GM06990 (cell line): ENCODE measurements around the gene SRC.

Experiments
- DNase-seq: peaks from one replicate; pipeline ENCODE4 v3.0.0-alpha.2; 2011; ENCODE audit not compliant: insufficient read length; ENCODE audit errors: extremely low read depth
- H3K27me3 ChIP-seq: replicated peaks from 2 replicates; pipeline ENCODE4 v1.6.0; 2011; ENCODE audit warnings: low read length; ENCODE audit not compliant: control insufficient read depth, insufficient read depth
- H3K36me3 ChIP-seq: 2 replicates; pipeline ENCODE4 v1.5.1; 2011; ENCODE audit warnings: low read length; ENCODE audit not compliant: control insufficient read depth, insufficient read depth
- H3K4me3 ChIP-seq: replicated peaks from 2 replicates; pipeline ENCODE4 v1.5.1; 2011; ENCODE audit warnings: low read depth, mild to moderate bottlenecking, control low read depth, low read length
- CTCF ChIP-seq: IDR thresholded peaks from 2 replicates; pipeline ENCODE4 v1.5.1; 2011; ENCODE audit warnings: low read length, control low read depth, mild to moderate bottlenecking, inconsistent platforms; ENCODE audit not compliant: insufficient read depth, poor library complexity, severe bottlenecking

SRC gene

GRCh38 chr20:37395921-37396415 is 50.0 kb downstream of the SRC start:
- no peak overlapping the region for H3K4me3 ChIP-seq
- H3K36me3 ChIP-seq = peaks cover 62% of the 10 kb centered on the region
- H3K27me3 ChIP-seq = no peaks in the 10 kb centered on the region
- no peak for DNase-seq
- no peak for TF ChIP-seq CTCF

- no peak for TF ChIP-seq CTCF
- Histone ChIP-seq H3K4me3 (no peak overlapping the region), H3K36me3 (peaks cover 64% of the 10 kb centered on the region), H3K27me3 (no peaks in the 10 kb centered on the region)
- no peak for DNase-seq
Observed at GRCh38 chr20:37396416-37397075, 50.6 kb downstream of the SRC start.

DNA sequence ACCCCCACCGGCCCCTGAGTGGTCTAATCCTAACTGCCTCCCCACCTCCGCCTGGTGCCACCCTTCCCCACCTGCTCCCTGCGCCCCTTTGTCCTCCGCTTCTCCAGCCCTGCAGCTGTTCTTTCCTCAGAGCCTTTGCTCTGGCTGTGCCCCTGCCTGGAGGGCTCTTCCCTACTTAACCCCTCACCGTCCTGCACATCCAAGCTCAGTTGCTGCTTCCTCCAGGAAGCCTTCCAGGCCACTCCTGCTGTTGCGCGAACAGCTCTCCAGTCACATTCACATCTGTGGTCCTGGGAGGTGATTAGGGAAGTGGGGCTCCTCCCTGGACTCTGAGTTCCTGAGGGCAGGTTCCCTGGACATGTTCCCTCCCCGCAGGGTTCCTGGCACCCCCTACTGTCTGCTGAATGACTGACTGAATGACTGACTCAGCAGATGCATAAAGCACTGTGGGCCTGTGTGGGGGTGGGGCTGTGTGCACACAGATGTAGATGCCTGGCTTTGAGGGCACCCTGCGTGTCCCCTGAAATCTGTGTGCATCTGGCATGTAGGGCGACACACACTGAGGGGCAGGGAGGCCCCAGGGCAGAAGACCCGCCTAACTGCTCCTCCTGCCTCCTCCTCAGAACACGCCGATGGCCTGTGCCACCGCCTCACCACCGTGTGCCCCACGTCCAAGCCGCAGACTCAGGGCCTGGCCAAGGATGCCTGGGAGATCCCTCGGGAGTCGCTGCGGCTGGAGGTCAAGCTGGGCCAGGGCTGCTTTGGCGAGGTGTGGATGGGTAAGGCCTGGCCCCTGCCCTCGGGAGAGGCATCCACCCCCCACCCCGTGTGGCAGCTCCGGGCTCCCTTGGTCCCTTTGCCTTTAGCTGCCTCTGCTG is 51.4 kb downstream of the SRC start:
- TF ChIP-seq CTCF = no peak
- DNase-seq = no peak
- H3K36me3 ChIP-seq = peaks cover 66% of the 10 kb centered on the region
- no peak overlapping the region for H3K4me3 ChIP-seq
- H3K27me3 ChIP-seq = no peaks in the 10 kb centered on the region

DNA sequence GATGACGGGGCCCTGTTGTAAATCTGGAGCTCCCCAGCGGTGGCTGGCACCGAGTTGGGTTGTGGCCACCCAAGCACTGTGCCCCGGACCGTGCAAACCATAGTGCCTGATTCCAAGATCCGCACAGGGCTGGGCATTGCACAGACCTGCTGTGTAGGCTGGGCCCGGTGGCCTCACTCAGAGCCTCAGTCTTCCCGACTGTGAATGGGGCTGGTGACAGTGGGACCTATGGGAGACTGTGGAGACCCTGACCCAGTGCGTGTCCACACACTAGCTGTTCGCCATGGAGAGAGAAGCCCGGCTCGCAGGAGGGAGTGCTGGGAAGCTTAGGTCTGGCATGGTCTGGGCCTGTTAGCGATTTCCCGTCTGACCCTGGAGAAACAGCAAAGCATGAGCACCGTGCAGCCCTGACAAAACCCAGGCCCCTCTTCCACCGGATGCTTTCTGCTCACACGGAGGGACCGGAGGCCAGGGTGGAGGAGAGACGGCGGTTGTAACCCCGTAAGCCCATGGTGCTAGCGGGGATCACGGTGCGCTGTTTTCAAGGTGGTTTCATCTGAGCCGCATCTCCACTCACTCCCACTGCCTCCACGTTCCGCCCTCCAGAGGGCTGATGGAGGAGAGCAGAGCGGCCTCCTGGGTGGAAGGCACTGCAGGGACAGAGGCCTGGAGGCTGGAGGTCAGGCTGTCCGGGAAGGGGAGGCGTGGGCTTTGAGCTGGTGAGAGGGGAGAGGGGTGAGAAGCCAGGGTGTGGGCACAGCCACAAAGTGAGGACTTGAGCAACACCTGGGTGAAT is 52.2 kb downstream of the SRC start:
- no peak for TF ChIP-seq CTCF
- H3K4me3 ChIP-seq = no peak overlapping the region
- no peaks in the 10 kb centered on the region for H3K27me3 ChIP-seq
- DNase-seq = no peak
- peaks cover 64% of the 10 kb centered on the region for H3K36me3 ChIP-seq

DNA sequence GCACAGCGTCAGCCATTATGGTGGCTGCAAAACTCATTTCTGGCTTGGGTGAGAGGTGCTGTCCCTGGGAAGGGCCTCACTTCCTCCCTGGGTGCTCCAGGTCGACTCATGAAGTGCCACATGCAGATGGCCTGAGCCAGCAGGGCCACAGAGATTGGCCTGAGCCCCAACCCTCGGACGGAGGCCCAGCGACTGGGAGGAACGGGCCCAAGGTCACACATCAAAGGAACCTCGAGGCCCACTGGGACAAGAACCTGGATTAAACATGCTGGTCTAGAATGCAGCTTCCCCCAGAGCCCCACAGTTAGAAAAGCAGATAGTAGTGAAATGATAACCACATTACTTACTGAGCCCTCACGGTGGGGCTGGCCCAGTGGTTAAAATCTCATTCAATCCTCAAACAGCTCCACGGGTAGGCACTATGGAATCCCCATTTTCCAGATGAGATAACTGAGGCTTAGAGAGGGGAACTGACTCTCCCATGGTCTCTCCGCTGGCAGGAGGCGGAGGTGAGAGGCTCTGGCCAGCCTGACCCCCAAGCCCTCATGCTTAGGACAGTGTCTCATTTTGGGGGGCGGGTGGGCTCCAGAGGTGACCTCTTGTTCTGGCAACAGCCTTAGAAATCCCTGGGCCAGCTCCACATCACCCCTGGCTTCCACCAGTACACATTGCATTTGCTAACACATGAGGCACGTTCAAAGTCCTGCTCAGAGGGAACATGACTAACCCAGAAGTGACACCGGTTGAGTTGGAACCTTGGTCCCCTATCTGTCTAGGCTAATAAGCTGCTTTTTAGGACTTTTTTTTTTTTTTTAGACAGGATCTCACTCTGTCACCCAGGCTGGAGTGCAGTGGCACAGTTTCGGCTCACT is 53.0 kb downstream of the SRC start:
- Histone ChIP-seq H3K4me3 (no peak overlapping the region), H3K27me3 (no peaks in the 10 kb centered on the region), H3K36me3 (peaks cover 65% of the 10 kb centered on the region)
- no peak for TF ChIP-seq CTCF
- DNase-seq = no peak
